HL-60 (cell line): ENCODE results near the gene SLC12A5.

Source experiments
- CTCF ChIP-seq: IDR thresholded peaks from one replicate; pipeline ENCODE4 v1.5.1; 2011; ENCODE audit warnings: low read length, control low read depth, inconsistent platforms; ENCODE audit not compliant: insufficient read depth
- GABPA ChIP-seq: IDR thresholded peaks from 2 replicates; pipeline ENCODE4 v1.6.1; 2012; ENCODE audit warnings: low read depth
- POLR2AphosphoS5 ChIP-seq: IDR thresholded peaks from 2 replicates; pipeline ENCODE4 v1.6.1; 2012; ENCODE audit warnings: low read depth
- REST ChIP-seq: IDR thresholded peaks from 2 replicates; pipeline ENCODE4 v1.6.1; 2012; ENCODE audit warnings: low read depth; ENCODE audit not compliant: insufficient replicate concordance

- TF ChIP-seq CTCF (no peak), POLR2AphosphoS5 (no peak), REST (no peak), GABPA (no peak)
Observed at GRCh38 chr20:46028110-46028509, 905 bp upstream of the SLC12A5 start.
